ENCODE measurements around the gene CRAT.

- TF ChIP-seq EZH2 (IDR thresholded peaks at IDR 0.05; ENCODE audit: low read depth, unreplicated experiment) = no peak
- TF ChIP-seq CTCF (conservative IDR thresholded peaks at IDR 0.05; ENCODE audit: low read depth in 2 of 2) = no peak
- no peak for TF ChIP-seq EZH2phosphoT487 (IDR thresholded peaks at IDR 0.05; ENCODE audit: unreplicated experiment)
- TF ChIP-seq CREB1 (CRISPR knock-in tag; IDR thresholded peaks at IDR 0.05; ENCODE audit: low read depth) = no peak
- TF ChIP-seq REST (IDR thresholded peaks at IDR 0.05; ENCODE audit: unreplicated experiment) = no peak
- no peak for TF ChIP-seq ZNF114 (CRISPR knock-in tag; IDR thresholded peaks at IDR 0.05)
- no peak for TF ChIP-seq ETS1 (IDR thresholded peaks at IDR 0.05)
- no peak for TF ChIP-seq POLR2AphosphoS5 (IDR thresholded peaks at IDR 0.05; ENCODE audit: low read depth)
- no peak for TF ChIP-seq ZNF331 (CRISPR knock-in tag; IDR thresholded peaks at IDR 0.05; ENCODE audit: low read depth)
- no peak for TF ChIP-seq JUNB (IDR thresholded peaks at IDR 0.05; ENCODE audit: unreplicated experiment)
Observed at GRCh38 chr9:129080298-129080600, 30.3 kb downstream of the CRAT start.

All from GM23338 (cell line).